Epithelial cell of esophagus (primary cell): ENCODE data around the gene UCN3.

ENCODE experiments used
- DNase-seq: peaks from one replicate; pipeline ENCODE4 v3.0.0; 2010; ENCODE audit warnings: low read depth
- H3K4me3 ChIP-seq: 2 replicates; pipeline ENCODE4 v1.5.1; 2011; ENCODE audit warnings: mild to moderate bottlenecking, low read length, control low read depth
- TF ChIP-seq, protein P1 (sequence below): IDR thresholded peaks from 2 replicates; pipeline ENCODE4 v1.5.1; 2011; ENCODE audit warnings: low read depth, mild to moderate bottlenecking, low read length, control low read depth, inconsistent platforms; ENCODE audit not compliant: insufficient read depth; ENCODE audit errors: missing control alignments

UCN3 gene

DNA sequence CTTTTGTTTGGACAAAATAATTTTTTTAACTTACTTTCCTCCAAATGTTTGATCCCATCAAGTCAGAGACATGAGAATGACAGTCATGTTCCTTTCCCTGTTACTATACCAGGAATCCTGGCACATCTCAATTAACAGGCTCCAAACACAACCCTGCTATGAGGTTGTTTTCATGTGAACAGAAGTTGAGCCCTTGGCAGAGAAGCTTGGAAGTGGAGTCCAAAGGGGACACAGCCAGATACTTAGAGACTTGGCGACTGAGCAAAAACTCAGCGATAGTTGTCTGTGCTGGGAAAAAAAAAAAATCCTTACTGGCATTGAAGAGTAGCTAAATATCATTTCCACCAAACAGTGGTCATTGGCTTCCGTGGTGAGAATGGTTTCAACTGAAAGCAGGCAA, 27.0 kb downstream of the UCN3 start:
- TF ChIP-seq, protein P1, sequence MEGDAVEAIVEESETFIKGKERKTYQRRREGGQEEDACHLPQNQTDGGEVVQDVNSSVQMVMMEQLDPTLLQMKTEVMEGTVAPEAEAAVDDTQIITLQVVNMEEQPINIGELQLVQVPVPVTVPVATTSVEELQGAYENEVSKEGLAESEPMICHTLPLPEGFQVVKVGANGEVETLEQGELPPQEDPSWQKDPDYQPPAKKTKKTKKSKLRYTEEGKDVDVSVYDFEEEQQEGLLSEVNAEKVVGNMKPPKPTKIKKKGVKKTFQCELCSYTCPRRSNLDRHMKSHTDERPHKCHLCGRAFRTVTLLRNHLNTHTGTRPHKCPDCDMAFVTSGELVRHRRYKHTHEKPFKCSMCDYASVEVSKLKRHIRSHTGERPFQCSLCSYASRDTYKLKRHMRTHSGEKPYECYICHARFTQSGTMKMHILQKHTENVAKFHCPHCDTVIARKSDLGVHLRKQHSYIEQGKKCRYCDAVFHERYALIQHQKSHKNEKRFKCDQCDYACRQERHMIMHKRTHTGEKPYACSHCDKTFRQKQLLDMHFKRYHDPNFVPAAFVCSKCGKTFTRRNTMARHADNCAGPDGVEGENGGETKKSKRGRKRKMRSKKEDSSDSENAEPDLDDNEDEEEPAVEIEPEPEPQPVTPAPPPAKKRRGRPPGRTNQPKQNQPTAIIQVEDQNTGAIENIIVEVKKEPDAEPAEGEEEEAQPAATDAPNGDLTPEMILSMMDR, result no peak
- DNase-seq, result no peak
- no peak overlapping the region for H3K4me3 ChIP-seq

- TF ChIP-seq, protein P1, result no peak
- no peak for DNase-seq
- no peak overlapping the region for H3K4me3 ChIP-seq
Observed at GRCh38 chr10:5393529-5393928, 28.8 kb downstream of the UCN3 start.

- TF ChIP-seq, protein P1, result no peak
- no peak overlapping the region for H3K4me3 ChIP-seq
- no peak for DNase-seq
Observed at GRCh38 chr10:5395168-5395567, 30.4 kb downstream of the UCN3 start.

DNA sequence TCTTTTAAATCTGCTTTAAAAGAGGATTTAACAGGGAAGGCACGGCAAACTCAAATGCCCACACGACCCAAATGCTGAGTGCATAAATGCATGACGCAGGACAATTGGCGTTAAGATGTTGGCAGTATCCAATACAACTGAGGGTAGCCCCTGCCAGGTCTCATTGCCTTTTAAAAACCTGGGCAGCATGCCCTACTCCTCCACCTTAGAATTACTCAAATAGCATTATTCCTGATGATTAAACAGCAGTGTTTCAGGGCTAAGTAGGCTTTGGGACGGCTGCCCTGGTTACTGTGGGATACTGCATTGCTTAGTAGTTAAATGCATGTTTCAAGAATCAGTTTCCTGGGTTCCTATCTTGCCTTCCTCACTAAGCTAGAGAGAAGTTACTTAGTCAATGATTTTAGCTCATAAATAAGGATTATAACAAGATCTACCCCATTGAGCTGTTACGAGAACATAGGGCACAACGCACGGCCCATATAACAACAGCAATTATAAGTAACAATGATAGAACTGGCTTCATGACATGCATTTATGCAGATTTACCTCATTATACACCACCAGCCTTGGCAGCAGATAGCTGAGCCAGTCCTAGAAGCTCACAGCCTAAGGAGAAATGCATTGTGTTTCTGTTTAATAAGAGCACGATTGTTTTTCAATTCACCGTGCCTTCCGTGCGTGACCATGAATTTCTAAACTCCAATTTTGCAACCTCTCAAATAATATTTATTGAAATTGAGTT, 32.0 kb downstream of the UCN3 start:
- DNase-seq, result no peak
- TF ChIP-seq, protein P1, result no peak
- H3K4me3 ChIP-seq, result no peak overlapping the region

DNA sequence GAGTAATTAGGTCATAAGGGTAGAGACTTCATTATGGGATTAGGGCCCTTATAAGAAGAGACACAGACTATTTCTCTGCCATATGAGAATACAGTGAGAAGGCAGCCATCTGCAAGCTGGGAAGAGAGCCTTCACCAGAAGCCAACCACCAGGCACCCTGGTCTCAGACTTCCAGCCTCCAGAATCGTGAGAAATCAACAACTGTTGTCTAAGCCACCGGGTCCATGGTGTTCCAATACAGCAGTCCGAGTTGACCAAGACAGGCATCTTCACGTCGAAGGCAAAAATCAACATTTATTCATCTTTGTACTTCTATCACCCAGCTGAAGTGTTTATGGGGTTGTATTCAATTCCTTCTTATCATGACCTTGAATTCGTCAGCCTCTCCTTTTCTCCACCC, 34.6 kb downstream of the UCN3 start:
- H3K4me3 ChIP-seq, result no peak overlapping the region
- DNase-seq, result no peak
- TF ChIP-seq, protein P1, result no peak

DNA sequence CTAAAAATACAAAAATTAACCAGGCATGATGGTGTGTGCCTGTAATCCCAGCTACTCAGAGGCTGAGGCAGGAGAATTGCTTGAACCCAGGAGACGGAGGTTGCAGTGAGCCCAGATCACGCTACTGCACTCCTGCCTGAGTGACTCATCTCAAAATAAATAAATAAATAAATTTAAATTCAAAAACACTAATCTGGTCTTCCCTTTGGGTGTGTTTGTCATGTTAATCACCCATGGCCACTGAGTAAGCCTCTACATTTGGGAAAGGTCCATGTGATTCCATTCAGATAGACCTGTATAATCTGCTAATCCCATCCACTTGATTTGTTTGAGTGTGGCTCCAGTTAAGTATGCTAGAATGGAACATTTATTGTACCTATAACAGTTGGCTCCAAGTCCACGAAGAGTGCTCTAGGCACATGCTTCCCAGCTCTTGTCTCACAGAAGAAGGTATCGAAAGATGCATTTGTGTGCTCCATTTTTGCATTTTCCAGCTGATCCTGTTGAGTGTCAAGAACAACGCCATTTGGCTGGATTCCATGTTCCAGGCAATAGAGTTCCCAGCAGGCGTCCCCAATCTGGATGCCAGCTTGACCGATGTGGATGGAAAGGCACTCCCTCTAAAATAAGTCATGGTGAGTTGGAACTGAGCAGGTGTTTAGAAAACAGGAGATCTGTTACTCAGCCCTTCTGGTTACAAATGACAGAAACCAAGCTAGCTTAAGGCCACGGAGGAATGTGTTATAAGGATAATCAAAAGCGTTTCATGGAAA, 35.9 kb downstream of the UCN3 start:
- no peak overlapping the region for H3K4me3 ChIP-seq
- TF ChIP-seq, protein P1, result no peak

GRCh38 chr10:5402798-5403197, 38.0 kb downstream of the UCN3 start:
- TF ChIP-seq, protein P1, result no peak
- DNase-seq, result no peak

More for the DNA sequence above, 35.9 kb downstream of the UCN3 start:
- DNase-seq, result no peak

More at GRCh38 chr10:5402798-5403197, 38.0 kb downstream of the UCN3 start:
- no peak overlapping the region for H3K4me3 ChIP-seq
